Parathyroid adenoma (tissue), 2 donors: ENCODE results near the gene PROK1.

Source experiments
- H2AFZ ChIP-seq: fragments of 300-600 bp; sonication (generic); one replicate; pipeline ENCODE4 v1.7.0; 2017; ENCODE audit warnings: antibody characterized with exemption, mild to moderate bottlenecking
- H3K27ac ChIP-seq: fragments of 300-600 bp; sonication (generic); one replicate; pipeline ENCODE4 v1.7.0; 2017
- H3K27me3 ChIP-seq: fragments of 300-600 bp; sonication (generic); one replicate; pipeline ENCODE4 v1.7.0; 2017; ENCODE audit warnings: low read length; ENCODE audit not compliant: control insufficient read depth, insufficient read depth
- H3K36me3 ChIP-seq: fragments of 300-600 bp; sonication (generic); one replicate; pipeline ENCODE4 v1.7.0; 2017; ENCODE audit warnings: low read length; ENCODE audit not compliant: control insufficient read depth, insufficient read depth
- H3K4me1 ChIP-seq: fragments of 300-600 bp; sonication (generic); one replicate; pipeline ENCODE4 v1.7.0; 2017; ENCODE audit warnings: control low read depth
- H3K4me2 ChIP-seq: fragments of 300-600 bp; sonication (generic); one replicate; pipeline ENCODE4 v1.7.0; 2017; ENCODE audit warnings: low read length
- H3K4me3 ChIP-seq: fragments of 300-600 bp; sonication (generic); one replicate; pipeline ENCODE4 v1.7.0; 2017; ENCODE audit warnings: low read depth, low read length
- H3K79me2 ChIP-seq: fragments of 300-600 bp; sonication (generic); one replicate; pipeline ENCODE4 v1.7.0; 2017; ENCODE audit warnings: control low read depth
- H3K9ac ChIP-seq: fragments of 300-600 bp; sonication (generic); one replicate; pipeline ENCODE4 v1.7.0; 2017; ENCODE audit warnings: mild to moderate bottlenecking
- H3K9me3 ChIP-seq: fragments of 300-600 bp; sonication (generic); one replicate; pipeline ENCODE4 v1.7.0; 2017; ENCODE audit warnings: low read length; ENCODE audit not compliant: control insufficient read depth
- CTCF ChIP-seq: fragments of 300-600 bp; sonication (generic); IDR thresholded peaks from one replicate; pipeline ENCODE4 v1.7.0; 2017; ENCODE audit warnings: antibody characterized with exemption, mild to moderate bottlenecking
- donor health status: primary hyperparathyroidism.

PROK1 gene

GRCh38 chr1:110478886-110479285 is 27.9 kb downstream of the PROK1 start:
- no peaks in the 10 kb centered on the region for H3K36me3 ChIP-seq
- H3K79me2 ChIP-seq, result no peaks in the 10 kb centered on the region
- H3K4me2 ChIP-seq, result no peak overlapping the region
- no peak overlapping the region for H3K27ac ChIP-seq
- H3K4me3 ChIP-seq, result no peak overlapping the region
- H3K9me3 ChIP-seq, result no peaks in the 10 kb centered on the region
- no peak overlapping the region for H3K9ac ChIP-seq
- no peaks in the 10 kb centered on the region for H3K27me3 ChIP-seq
- TF ChIP-seq CTCF, result no peak
- no peak overlapping the region for H2AFZ ChIP-seq
- no peaks in the 10 kb centered on the region for H3K4me1 ChIP-seq

GRCh38 chr1:110480356-110481096 is 29.6 kb downstream of the PROK1 start:
- Histone ChIP-seq H3K9me3 (no peaks in the 10 kb centered on the region), H3K4me3 (no peak overlapping the region), H3K36me3 (no peaks in the 10 kb centered on the region), H3K9ac (no peak overlapping the region), H3K27me3 (no peaks in the 10 kb centered on the region), H3K79me2 (no peaks in the 10 kb centered on the region), H3K4me2 (no peak overlapping the region), H3K27ac (no peak overlapping the region), H2AFZ (no peak overlapping the region), H3K4me1 (no peaks in the 10 kb centered on the region)
- TF ChIP-seq CTCF, result no peak

DNA sequence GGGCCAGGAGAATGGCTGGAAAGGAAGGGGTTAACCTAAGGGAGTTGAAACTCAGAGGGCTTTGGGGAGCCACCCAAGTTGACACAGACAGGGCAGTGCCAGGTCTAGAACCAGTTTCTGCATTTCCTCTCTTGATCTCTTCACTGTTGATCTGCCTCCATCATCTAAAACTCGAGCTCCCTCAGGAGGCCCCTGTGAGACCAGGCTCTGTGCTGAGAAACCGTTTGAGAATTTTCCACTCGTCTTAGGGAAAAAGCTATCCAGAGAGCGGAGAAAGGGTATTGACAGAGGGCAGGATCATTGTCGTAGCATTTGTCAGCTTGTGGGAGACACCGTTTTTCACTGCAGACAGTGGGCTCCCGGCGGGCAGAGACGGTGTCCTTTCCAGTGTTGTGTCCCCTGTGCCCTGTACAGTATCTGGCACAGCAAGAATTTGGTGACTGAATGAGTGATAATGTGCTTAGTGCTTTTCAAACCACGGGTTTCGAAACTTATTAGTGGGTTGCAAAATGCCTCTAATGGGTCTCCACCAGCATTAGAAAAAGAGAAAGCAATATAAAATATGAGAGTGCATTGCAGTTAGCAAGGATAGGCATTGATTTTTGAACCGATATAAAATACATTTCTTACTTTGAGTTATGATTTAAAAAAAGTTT is 31.1 kb downstream of the PROK1 start:
- no peaks in the 10 kb centered on the region for H3K9me3 ChIP-seq
- no peaks in the 10 kb centered on the region for H3K36me3 ChIP-seq
- H3K9ac ChIP-seq, result no peak overlapping the region
- TF ChIP-seq CTCF, result no peak
- no peaks in the 10 kb centered on the region for H3K27me3 ChIP-seq
- H3K4me3 ChIP-seq, result no peak overlapping the region
- no peak overlapping the region for H3K27ac ChIP-seq
- no peaks in the 10 kb centered on the region for H3K4me1 ChIP-seq
- no peak overlapping the region for H2AFZ ChIP-seq
- no peak overlapping the region for H3K4me2 ChIP-seq
- no peaks in the 10 kb centered on the region for H3K79me2 ChIP-seq

GRCh38 chr1:110482662-110483307 is 31.8 kb downstream of the PROK1 start:
- H3K4me1 ChIP-seq, result no peaks in the 10 kb centered on the region
- no peaks in the 10 kb centered on the region for H3K27me3 ChIP-seq
- H3K9me3 ChIP-seq, result no peaks in the 10 kb centered on the region
- no peak overlapping the region for H3K9ac ChIP-seq
- no peak overlapping the region for H3K27ac ChIP-seq
- no peak overlapping the region for H2AFZ ChIP-seq
- H3K4me3 ChIP-seq, result no peak overlapping the region
- H3K4me2 ChIP-seq, result no peak overlapping the region
- TF ChIP-seq CTCF, result no peak
- H3K79me2 ChIP-seq, result no peaks in the 10 kb centered on the region
- H3K36me3 ChIP-seq, result no peaks in the 10 kb centered on the region
